Stimulated activated CD8-positive, alpha-beta memory T cell treated with anti-CD3 and anti-CD28 coated beads, Interleukin-4, amount 100 ng/mL, for 4 hours (primary cell): Measurements from ENCODE around the gene CCR4.
"Not testable (repeated sequence)": the region's sequence is repeated elsewhere in the genome, so short reads cannot be mapped to it uniquely, and the experiment has no call there.

Source experiments
- DNase-seq, 2 donors: peaks; one replicate each; pipeline ENCODE4 v3.0.0-alpha.2; 2020; ENCODE audit warnings: low read depth in 2 of 2, low spot score in 1 of 2

The CCR4 gene

DNA sequence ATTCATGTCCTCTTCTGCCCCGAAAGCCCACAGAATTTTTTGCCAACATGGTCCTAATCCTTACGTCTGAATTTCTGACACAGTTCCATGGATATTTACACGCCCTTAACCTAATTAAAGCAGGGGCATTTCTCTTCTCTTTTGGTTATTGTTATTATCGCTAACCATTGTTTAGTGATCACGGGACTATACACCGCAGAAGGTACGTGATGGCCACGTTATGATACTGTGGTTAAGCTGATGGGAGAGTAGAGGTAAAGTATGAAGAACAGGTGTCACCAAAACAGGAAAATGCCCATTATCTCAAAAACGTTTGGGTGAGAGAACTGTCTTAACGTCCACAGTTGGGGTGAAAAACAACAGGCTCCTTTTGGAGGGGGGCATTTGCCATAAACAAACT, 26.4 kb downstream of the CCR4 start:
- no peak for DNase-seq

- DNase-seq = no peak
Observed at GRCh38 chr3:32978331-32978730, 26.9 kb downstream of the CCR4 start.

DNA sequence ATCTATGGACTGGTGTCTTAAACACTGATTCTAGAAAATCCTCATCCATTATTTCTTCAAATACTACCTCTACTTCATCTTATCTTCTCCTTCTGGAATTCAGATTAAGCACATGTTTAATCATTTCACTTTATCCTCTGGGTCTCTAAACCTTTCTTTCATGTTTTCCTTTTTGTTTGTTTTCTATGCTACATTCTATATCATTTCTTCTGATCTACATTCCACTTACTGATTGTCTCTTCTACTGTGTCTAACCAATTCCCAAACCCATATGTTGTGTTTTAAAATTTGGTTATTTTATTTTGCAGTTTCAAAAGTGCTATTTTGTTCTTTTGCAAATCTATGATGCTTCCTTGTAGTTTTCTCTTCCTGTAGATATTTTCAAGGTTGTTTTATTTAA, 31.7 kb downstream of the CCR4 start:
- no peak for DNase-seq

DNA sequence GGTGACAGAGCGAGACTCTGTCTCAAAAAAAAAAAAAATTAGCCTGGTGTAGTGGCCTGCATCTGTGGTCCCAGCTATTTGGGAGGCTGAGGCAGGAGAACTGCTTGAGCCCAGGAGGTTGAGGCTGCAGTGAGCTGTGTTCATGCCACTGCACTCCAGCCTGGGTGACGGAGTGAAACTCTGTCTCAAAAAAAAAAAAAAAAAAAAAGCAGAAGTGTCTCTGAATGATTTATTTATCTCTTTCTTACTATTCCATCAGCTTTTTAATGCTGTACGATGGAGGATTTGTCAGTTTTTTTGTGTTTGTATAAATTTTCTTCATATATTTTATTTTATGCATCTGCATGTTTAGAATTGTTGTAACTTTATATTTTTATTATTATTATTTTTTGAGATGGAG, 33.5 kb downstream of the CCR4 start:
- DNase-seq = not testable (repeated sequence)

DNA sequence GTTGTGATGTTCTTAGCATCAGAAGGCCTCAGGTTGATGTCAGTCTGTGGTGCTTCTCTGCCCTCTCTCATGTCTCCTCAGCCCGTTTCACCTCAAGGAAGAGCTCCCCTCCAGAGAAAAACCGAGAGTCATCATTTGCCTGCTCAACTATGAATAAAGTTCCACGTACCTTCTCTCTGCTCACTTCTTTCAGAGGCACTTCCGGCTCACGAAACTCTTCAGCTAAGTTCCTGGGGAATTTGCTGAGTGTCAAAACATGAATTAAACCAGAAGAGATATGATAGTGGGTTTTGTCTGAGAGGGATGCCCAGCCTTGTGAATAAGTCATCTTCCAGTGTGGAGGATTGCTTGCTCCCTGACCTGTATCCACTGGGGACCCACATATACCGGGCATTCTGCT, 37.7 kb downstream of the CCR4 start:
- DNase-seq = no peak

- no peak for DNase-seq
Observed at GRCh38 chr3:32990116-32990515, 38.7 kb downstream of the CCR4 start.

DNA sequence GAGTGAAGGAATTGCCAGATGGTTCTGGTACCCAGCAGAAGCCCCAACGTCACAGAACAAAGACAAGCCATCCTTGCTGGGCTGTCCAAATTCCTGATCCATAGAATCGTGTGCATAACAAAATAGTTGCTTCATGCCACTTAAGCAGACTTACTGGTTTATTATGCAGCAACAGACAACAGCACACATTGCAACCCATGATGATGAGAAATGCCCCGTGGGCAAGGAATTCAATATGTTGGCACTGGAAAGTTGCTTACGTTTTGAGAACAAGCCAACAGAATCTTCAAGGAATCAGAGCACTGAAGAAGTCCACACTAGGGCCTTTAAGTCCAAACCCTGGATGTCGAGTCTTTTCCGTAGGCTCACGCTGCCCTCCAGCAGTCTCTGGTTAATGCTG, 40.3 kb downstream of the CCR4 start:
- DNase-seq = no peak

DNA sequence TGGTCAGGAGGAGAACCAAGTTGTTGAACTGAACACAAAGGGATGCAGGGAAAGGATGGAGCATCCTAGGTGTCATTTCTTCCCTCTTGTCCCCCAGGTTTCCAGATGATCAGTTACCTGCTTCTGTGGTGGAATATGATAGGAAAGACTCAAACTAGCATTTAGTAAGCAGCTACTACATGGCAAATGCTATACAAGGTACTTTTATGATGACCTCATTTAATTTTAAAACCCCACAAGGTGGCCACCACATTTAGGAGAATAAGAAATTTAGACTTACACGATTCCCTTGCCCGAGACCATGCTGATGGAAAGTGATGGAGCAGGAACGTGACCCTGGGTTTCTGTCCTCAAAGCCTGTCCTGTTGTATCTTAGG, 40.9 kb downstream of the CCR4 start:
- no peak for DNase-seq

- DNase-seq = no peak
Observed at GRCh38 chr3:32994045-32994444, 42.6 kb downstream of the CCR4 start.

- no peak for DNase-seq
Observed at GRCh38 chr3:32995098-32995497, 43.7 kb downstream of the CCR4 start.

GRCh38 chr3:32996048-32996754, 44.8 kb downstream of the CCR4 start:
- DNase-seq = no peak

DNA sequence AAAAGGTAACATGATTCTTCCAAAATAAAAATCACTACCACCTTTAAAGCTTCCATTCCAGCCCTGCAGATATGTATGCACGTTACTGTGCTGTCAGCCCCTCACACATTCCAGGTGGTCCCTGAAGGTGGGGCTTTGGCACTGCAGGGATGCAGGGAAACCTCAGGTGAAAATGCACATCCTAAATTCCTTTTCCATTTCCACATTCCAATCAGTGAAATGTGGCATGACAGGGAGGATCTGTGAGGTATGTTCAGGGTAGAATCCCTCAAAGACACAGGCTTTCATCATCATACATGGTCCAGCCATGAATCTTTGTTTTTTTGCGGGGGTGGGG, 45.3 kb downstream of the CCR4 start:
- no peak for DNase-seq

DNA sequence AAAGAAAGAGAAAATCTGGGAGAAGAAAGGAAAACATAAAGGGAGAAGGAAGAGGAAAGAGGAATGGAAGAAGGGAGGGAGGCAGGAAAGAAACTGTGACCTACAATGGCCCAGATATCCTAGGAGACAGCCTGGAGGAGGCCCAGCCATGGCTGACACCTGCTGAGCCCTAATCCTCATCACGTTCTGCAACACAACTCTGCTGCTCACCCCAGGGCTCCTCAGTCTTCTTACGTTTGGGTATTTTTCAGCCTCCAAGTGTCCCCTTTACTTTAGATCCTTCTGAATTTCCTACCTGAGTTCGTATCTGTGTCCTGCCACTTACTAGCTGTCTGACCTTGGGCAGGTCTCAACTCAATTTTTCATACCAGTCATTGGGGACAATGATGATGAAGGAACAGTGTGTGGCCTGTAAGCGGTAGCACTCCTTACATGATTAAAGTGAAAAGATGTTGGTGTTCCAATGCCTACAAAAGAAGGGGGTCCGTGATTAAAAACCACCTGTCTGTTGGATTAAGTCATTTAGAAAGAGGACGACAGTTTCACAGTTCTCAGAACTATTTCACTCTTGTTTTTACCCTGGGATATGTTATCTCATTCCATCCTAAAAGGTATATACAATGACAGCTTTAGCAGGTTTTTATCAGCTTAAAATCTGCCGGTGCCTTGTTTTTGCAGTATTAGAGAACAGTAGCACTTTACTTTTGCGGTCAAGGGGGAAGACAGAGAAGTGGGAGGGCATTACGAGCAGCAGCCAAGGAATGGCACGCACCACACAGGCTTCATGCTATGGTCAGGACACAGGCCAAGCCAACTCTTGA, 47.4 kb downstream of the CCR4 start:
- no peak for DNase-seq

- DNase-seq = no peak
Observed at GRCh38 chr3:33000691-33001385, 49.4 kb downstream of the CCR4 start.

DNA sequence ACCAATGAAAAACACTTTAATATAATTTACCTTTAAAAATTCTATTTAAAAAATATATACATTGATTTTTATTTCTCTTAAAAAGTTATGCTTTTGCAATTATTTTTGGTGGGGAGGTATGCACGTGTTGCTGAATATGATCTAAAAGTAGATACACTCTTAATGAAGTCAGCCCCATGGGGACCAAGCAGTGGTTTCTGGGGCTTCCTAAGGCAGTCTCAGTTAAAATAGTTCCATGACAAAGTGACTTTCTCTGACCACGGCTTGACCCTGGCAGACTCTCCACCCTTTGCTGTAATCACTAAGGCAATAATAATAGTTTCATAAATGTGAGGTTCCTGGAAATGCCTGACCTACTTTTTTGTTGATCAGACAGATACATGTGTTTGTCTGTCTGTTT, 50.4 kb downstream of the CCR4 start:
- no peak for DNase-seq

DNA sequence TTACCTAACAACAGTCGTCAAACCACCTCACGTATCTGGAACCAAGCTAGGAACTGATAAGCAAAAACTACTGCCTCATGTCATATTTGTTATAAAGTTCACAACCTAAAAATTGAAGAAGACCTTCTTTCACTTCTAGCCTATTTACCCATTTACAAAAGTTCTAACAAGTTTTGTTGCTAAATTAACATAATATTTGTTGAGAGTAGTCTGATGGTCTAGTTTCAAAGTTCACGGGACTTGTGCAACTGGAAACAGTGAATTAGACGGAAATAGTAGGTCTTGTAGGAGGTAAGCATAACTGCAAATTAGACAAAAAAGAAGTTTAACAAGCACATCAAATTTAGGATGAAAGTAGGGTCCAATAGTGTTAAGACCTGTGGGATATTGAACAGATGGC, 51.9 kb downstream of the CCR4 start:
- no peak for DNase-seq

GRCh38 chr3:33004205-33004604, 52.8 kb downstream of the CCR4 start:
- DNase-seq = no peak

- DNase-seq = no peak
Observed at GRCh38 chr3:33004961-33005360, 53.5 kb downstream of the CCR4 start.
